PFSK-1 (cell line): Measurements from ENCODE around the gene USP19.

ENCODE experiments used
- SIN3A ChIP-seq: IDR thresholded peaks from 2 replicates; pipeline ENCODE4 v1.6.1; 2012; ENCODE audit warnings: mild to moderate bottlenecking, low read length, moderate library complexity, borderline replicate concordance; ENCODE audit not compliant: insufficient read depth
- TAF1 ChIP-seq: IDR thresholded peaks from 2 replicates; pipeline ENCODE4 v1.6.1; 2012; ENCODE audit warnings: low read length, control low read depth, borderline replicate concordance; ENCODE audit not compliant: insufficient read depth

DNA sequence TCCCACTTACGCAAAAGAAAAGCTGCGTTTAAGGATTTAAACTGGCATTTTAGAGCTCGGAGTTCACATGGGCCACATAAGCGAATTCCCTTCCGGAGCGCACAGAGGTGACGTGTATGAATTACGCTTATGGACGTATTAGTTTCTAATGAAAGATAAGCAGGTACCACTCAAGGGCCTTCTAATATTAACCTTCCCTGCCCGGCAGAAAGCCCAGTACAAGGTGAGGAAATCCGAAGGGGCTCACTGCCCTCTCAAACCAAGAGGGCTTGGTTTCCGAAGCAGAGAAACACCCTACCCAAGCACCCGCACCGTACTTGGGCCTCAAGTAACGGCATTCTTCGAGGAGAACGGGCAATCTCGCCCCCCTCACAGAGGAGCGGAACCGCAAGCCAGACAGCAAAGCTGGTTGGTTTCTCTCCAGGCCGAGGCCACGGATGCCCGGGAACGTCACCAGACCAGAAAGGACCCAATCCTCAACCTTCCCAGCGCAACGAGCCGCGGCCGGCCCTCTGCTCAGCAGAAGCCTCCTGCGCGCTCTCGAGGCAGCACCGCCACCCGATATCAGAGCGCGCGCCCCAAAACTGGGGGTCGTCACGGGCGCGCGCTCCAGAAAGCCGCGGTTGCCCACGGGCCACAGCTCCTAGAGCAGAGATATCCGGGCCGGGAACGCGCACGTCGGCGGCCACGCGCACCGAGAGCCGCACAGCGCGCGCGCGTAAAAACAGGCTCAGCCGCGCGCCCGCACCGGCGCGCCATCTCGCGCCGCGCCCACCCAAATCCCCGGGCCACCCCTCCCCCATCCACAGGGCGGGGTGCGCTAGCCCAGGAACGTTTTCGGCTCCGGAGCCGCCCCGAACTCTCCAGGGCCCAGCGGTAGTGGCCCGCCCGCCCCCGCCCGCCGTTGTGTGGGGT, 27.4 kb downstream of the USP19 start:
- TF ChIP-seq TAF1 (no peak), SIN3A (no peak)
